PFSK-1 (cell line): ENCODE results near the gene SMCO3.

ENCODE experiments used
- FOXP2 ChIP-seq: optimal IDR thresholded peaks from 2 replicates; pipeline ENCODE3; 2011; ENCODE audit warnings: borderline replicate concordance, control low read depth, inconsistent platforms; ENCODE audit not compliant: insufficient read depth; ENCODE audit errors: extremely low read length, extremely low read depth
- POLR2AphosphoS5 ChIP-seq: IDR thresholded peaks from 2 replicates; pipeline ENCODE4 v1.6.1; 2012; ENCODE audit warnings: low read depth, mild to moderate bottlenecking, control low read depth, low read length, moderate library complexity
- SIN3A ChIP-seq: IDR thresholded peaks from 2 replicates; pipeline ENCODE4 v1.6.1; 2012; ENCODE audit warnings: mild to moderate bottlenecking, low read length, moderate library complexity, borderline replicate concordance; ENCODE audit not compliant: insufficient read depth
- TAF1 ChIP-seq: IDR thresholded peaks from 2 replicates; pipeline ENCODE4 v1.6.1; 2012; ENCODE audit warnings: low read length, control low read depth, borderline replicate concordance; ENCODE audit not compliant: insufficient read depth
- TF ChIP-seq, protein P1 (sequence below), 2 experiments: IDR thresholded peaks; 2 replicates each; pipeline versions ENCODE4 v1.6.1 to v1.8.0; 2011 to 2012; ENCODE audit warnings: low read depth in 2 of 2, low read length in 2 of 2, control low read depth in 1 of 2, inconsistent platforms in 1 of 2, mild to moderate bottlenecking in 1 of 2, moderate library complexity in 1 of 2; ENCODE audit not compliant: insufficient read depth in 1 of 2

The SMCO3 gene

GRCh38 chr12:14824012-14824634 is 10.1 kb upstream of the SMCO3 start:
- TF ChIP-seq, protein P1, sequence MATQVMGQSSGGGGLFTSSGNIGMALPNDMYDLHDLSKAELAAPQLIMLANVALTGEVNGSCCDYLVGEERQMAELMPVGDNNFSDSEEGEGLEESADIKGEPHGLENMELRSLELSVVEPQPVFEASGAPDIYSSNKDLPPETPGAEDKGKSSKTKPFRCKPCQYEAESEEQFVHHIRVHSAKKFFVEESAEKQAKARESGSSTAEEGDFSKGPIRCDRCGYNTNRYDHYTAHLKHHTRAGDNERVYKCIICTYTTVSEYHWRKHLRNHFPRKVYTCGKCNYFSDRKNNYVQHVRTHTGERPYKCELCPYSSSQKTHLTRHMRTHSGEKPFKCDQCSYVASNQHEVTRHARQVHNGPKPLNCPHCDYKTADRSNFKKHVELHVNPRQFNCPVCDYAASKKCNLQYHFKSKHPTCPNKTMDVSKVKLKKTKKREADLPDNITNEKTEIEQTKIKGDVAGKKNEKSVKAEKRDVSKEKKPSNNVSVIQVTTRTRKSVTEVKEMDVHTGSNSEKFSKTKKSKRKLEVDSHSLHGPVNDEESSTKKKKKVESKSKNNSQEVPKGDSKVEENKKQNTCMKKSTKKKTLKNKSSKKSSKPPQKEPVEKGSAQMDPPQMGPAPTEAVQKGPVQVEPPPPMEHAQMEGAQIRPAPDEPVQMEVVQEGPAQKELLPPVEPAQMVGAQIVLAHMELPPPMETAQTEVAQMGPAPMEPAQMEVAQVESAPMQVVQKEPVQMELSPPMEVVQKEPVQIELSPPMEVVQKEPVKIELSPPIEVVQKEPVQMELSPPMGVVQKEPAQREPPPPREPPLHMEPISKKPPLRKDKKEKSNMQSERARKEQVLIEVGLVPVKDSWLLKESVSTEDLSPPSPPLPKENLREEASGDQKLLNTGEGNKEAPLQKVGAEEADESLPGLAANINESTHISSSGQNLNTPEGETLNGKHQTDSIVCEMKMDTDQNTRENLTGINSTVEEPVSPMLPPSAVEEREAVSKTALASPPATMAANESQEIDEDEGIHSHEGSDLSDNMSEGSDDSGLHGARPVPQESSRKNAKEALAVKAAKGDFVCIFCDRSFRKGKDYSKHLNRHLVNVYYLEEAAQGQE (IDR thresholded peaks at IDR 0.05; ENCODE audit: insufficient read depth in 1 of 2, low read depth in 2 of 2, low read length in 2 of 2): no peak

DNA sequence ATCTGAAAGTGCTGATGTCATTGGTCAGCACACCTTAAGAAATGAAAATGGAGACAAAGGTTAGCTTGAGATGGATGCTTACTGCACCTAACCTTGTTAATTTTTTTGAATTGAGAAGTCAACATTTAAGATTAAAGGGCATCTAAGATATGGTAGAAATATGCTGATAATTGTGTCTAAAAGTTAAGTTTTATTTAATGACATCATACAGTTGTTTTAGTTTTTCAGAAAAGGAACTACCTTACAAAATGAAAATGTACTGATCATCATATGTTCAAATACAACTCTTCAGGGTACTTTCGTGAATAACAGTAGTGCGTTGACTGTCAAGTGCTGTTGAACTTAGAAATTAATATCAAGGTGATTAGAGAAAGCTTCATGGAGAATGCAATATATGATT is 2.5 kb downstream of the SMCO3 start:
- no peak for TF ChIP-seq FOXP2

DNA sequence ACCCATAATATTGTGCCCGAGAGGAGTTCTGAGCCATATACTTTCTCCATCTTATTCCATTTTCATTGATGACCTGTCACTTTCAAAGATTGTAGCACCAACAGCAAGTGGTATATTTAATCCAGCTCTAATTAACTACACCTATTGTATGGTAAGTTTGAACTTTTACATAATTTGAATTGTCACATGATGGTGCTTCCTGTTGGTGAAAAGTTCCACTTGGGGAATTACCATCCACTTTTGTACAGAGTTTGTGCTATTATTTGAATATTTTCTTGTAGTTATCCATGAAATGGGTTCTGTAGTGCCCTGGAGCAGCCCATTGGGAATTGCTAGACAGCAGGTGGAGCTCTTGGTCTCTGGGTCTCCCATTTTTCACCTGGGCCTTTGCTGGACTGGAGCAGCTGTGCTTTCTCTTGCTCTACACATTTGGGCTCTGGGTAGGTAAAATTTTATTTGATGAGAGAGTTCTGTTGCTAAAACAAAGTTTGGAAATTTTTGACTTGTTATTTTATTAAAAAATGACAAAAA is 3.0 kb downstream of the SMCO3 start:
- TF ChIP-seq FOXP2: no peak
- TF ChIP-seq, protein P1 (IDR thresholded peaks at IDR 0.05; ENCODE audit: insufficient read depth in 1 of 2, low read depth in 2 of 2, low read length in 2 of 2): no peak
- no peak for TF ChIP-seq TAF1

DNA sequence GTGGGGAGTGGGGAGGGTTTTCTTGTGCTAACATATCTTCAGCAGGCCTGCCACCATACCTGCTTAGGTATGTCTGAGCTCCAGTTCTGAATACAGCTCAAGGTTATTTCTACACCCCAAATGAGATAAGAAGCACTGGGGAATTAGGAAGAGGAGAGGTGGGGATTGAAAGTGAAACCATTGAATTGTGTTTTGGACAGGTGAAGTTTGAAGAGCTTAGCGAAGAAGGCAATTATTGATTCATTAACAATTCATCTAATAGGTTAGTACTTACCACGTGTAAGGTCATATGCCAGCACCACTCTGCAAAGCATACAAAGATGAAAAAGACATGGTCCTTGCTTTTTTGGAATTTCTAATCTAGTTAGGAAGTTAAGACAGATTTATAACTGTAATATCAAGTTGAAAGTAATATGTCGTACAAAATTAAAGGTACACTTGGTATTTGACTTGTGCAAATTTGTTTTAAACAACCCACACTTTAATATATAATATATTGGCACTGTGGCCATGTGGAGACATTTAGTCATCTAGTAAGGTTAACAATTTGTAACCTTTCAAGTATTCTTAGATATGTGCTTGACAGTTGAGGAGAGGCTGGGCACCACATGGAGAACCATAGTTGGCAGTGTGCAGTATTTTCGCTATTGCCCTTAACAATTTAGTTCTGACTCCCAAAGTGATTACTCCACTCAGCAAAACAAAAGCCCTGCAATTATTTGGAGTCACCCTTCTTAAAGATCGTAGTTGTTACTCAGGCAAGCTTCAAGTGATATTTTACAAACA is 3.6 kb downstream of the SMCO3 start:
- TF ChIP-seq TAF1 (no peak), FOXP2 (no peak), POLR2AphosphoS5 (no peak), SIN3A (no peak)
- TF ChIP-seq, protein P1 (IDR thresholded peaks at IDR 0.05; ENCODE audit: insufficient read depth in 1 of 2, low read depth in 2 of 2, low read length in 2 of 2): no peak

GRCh38 chr12:14803830-14804160 is 10.2 kb downstream of the SMCO3 start:
- TF ChIP-seq, protein P1 (IDR thresholded peaks at IDR 0.05; ENCODE audit: insufficient read depth in 1 of 2, low read depth in 2 of 2, low read length in 2 of 2): no peak
- TF ChIP-seq FOXP2 (no peak), TAF1 (no peak), POLR2AphosphoS5 (no peak), SIN3A (no peak)
